Hepatocyte (in vitro differentiated cells): ENCODE measurements around the gene LRRC28.

Experiments
- EZH2 ChIP-seq: fragments of 200-600 bp; sonication (generic); IDR thresholded peaks from 2 replicates; pipeline ENCODE4 v1.6.1; 2016; ENCODE audit warnings: antibody characterized with exemption, mild to moderate bottlenecking, borderline replicate concordance
- TF ChIP-seq, protein P1 (sequence below): fragments of 200-600 bp; sonication (generic); IDR thresholded peaks from 2 replicates; pipeline ENCODE4 v1.5.1; 2016; ENCODE audit warnings: antibody characterized with exemption, mild to moderate bottlenecking; ENCODE audit not compliant: poor library complexity

DNA sequence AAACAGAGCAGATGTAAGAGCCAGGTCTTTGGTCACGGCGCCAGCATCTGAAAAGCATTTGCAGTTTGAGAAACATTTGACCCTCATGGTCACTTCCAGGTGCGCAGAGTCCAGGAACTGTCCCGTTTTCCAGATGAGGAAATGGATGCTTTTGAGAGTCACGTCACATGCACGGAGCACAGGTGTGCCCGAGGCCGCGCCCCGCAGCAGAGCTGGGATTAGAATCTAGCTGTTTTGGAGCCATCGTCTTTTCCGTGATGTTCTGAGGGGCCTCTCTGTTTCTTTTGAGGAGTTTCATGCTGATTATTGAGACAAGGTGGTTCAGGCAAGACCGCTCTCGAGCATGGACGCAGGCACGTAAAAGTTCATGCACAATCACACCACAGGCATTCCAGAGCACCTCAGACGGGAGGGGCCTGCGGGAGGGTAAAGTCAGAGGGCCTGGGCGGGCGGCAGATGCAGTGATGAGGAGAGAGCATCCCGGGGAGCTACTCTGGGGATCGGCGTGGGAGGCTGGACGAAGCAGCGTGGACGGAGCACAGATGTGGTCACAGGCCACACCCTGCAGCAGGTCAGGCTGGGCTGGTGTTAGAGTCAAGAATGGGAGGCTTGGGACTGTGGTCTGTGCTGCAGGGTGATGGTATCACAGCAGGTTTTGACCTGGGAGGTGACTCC is 175.3 kb downstream of the LRRC28 start:
- TF ChIP-seq, protein P1, sequence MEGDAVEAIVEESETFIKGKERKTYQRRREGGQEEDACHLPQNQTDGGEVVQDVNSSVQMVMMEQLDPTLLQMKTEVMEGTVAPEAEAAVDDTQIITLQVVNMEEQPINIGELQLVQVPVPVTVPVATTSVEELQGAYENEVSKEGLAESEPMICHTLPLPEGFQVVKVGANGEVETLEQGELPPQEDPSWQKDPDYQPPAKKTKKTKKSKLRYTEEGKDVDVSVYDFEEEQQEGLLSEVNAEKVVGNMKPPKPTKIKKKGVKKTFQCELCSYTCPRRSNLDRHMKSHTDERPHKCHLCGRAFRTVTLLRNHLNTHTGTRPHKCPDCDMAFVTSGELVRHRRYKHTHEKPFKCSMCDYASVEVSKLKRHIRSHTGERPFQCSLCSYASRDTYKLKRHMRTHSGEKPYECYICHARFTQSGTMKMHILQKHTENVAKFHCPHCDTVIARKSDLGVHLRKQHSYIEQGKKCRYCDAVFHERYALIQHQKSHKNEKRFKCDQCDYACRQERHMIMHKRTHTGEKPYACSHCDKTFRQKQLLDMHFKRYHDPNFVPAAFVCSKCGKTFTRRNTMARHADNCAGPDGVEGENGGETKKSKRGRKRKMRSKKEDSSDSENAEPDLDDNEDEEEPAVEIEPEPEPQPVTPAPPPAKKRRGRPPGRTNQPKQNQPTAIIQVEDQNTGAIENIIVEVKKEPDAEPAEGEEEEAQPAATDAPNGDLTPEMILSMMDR, result no peak
- no peak for TF ChIP-seq EZH2
